AG09309 (cell line): ENCODE results near the gene TFAP2E.

ENCODE experiments used
- DNase-seq: peaks from one replicate; pipeline ENCODE4 v3.0.0-alpha.2; 2010; ENCODE audit warnings: low read depth
- H3K4me3 ChIP-seq: 2 replicates; pipeline ENCODE4 v1.5.1; 2011; ENCODE audit warnings: mild to moderate bottlenecking, low read depth, low read length, moderate library complexity; ENCODE audit not compliant: control insufficient read depth
- CTCF ChIP-seq: IDR thresholded peaks from 2 replicates; pipeline ENCODE4 v1.5.1; 2011; ENCODE audit warnings: mild to moderate bottlenecking, low read depth, low read length, inconsistent platforms; ENCODE audit not compliant: insufficient read depth, control insufficient read depth; ENCODE audit errors: missing control alignments

Gene TFAP2E

GRCh38 chr1:35603941-35604340, 30.8 kb downstream of the TFAP2E start:
- no peak overlapping the region for H3K4me3 ChIP-seq
- no peak for TF ChIP-seq CTCF
- no peak for DNase-seq

GRCh38 chr1:35605071-35605866, 32.2 kb downstream of the TFAP2E start:
- no peak for DNase-seq
- H3K4me3 ChIP-seq = no peak overlapping the region
- no peak for TF ChIP-seq CTCF

GRCh38 chr1:35605867-35606182, 32.7 kb downstream of the TFAP2E start:
- TF ChIP-seq CTCF = no peak
- no peak overlapping the region for H3K4me3 ChIP-seq
- no peak for DNase-seq

GRCh38 chr1:35611655-35612054, 38.5 kb downstream of the TFAP2E start:
- H3K4me3 ChIP-seq = no peak overlapping the region
- no peak for DNase-seq
- TF ChIP-seq CTCF = no peak

- DNase-seq = no peak
- no peak overlapping the region for H3K4me3 ChIP-seq
- no peak for TF ChIP-seq CTCF
Observed at GRCh38 chr1:35615440-35615839, 42.3 kb downstream of the TFAP2E start.

GRCh38 chr1:35619237-35620121, 46.4 kb downstream of the TFAP2E start:
- no peak overlapping the region for H3K4me3 ChIP-seq
- no peak for TF ChIP-seq CTCF
- no peak for DNase-seq
